ENCODE data around the gene NMNAT3. TPM values are rescaled to one million over a fixed set of nuclear protein-coding genes. Genes with fewer than 3 reads are reported as not detected.
A peak's percentile ranks its signal among the peaks of the same experiment; 100 is the strongest.

NMNAT3 gene
- total RNA-seq, 2 donors from 2014 or later = 4.5 to 4.6 TPM

- intact Hi-C loops (cut with DNase I) = no loop called here
- no peak overlapping the region for H3K27ac ChIP-seq
- H3K9ac ChIP-seq (ENCODE audit: low read depth in 2 of 2, low read length in 2 of 2) = no peak overlapping the region
- no peak for TF ChIP-seq CTCF (IDR thresholded peaks at IDR 0.05)
- H3K4me3 ChIP-seq = no peak overlapping the region
- H3K9me3 ChIP-seq = no peaks in the 10 kb centered on the region
- H3K27me3 ChIP-seq = no peaks in the 10 kb centered on the region
- DNase-seq = no peak
- H3K36me3 ChIP-seq = no peaks in the 10 kb centered on the region
- no peaks in the 10 kb centered on the region for H3K4me1 ChIP-seq
These were observed 9.7 kb upstream of the NMNAT3 start for GRCh38 chr3:139687431-139687830.

GRCh38 chr3:139686624-139687023, 8.9 kb upstream of the NMNAT3 start:
- intact Hi-C loops (cut with DNase I) = no loop called here

DNA sequence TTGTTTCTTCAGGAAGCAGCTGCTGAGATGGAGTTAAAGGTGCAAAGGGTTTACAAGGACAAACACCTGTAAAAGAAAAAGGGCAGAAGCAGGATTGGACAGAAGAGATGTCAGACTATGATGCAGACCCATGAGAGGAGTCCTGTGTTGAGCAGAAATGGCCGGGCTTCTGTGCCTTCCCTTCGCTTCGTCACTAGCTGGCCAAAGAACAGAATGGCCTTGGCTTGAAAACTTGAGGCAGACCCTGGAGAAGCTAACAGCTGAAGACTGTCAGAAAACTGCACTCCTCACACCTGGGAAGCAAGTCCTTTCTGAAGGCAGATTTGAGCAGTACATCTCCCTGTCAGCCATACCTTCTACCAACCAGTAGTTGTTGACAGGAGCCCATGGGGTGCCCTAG, 8.4 kb upstream of the NMNAT3 start:
- no peak overlapping the region for H3K4me3 ChIP-seq
- H3K4me1 ChIP-seq = no peaks in the 10 kb centered on the region
- no peaks in the 10 kb centered on the region for H3K27me3 ChIP-seq
- H3K9ac ChIP-seq (ENCODE audit: low read depth in 2 of 2, low read length in 2 of 2) = no peak overlapping the region
- no peak overlapping the region for H3K27ac ChIP-seq
- H3K9me3 ChIP-seq = no peaks in the 10 kb centered on the region
- intact Hi-C loops (cut with DNase I) = no loop called here
- H3K36me3 ChIP-seq = no peaks in the 10 kb centered on the region
- DNase-seq = no peak
- TF ChIP-seq CTCF (IDR thresholded peaks at IDR 0.05) = no peak

More at GRCh38 chr3:139686624-139687023, 8.9 kb upstream of the NMNAT3 start:
- Histone ChIP-seq H3K9me3 (no peaks in the 10 kb centered on the region), H3K4me3 (no peak overlapping the region), H3K27me3 (no peaks in the 10 kb centered on the region), H3K36me3 (no peaks in the 10 kb centered on the region), H3K27ac (no peak overlapping the region), H3K9ac (ENCODE audit: low read depth in 2 of 2, low read length in 2 of 2) (no peak overlapping the region), H3K4me1 (no peaks in the 10 kb centered on the region)
- TF ChIP-seq CTCF (IDR thresholded peaks at IDR 0.05) = no peak
- no peak for DNase-seq

DNA sequence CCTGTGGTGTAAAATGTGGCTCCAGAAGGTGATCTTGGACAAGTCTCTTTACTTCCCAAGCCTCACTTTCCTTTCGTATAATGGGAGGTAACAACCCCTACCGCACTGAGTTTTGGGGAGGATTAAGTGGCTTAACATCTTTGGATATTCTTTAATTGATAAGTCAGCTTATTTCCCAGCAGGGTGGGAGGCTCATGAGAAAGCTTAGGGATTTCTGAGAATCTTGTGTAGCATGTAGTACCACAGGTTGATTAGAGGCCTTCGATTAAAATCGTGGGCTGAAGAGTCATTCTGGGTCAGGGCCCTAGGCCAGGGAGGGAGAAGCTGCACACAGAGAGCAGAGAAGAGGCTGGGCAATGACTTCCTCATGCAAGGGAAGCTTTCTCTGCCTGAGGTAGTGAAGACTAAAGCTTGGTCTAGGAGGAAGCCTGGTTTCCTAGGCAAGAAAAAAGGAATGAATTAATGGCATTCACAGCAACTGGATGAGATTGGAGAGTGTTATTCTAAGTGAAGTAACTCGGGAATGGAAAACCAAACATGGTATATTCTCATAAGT, 1.5 kb upstream of the NMNAT3 start:
- no peaks in the 10 kb centered on the region for H3K27me3 ChIP-seq
- H3K9me3 ChIP-seq = no peaks in the 10 kb centered on the region
- intact Hi-C loops (cut with DNase I) = no loop called here
- H3K36me3 ChIP-seq = no peaks in the 10 kb centered on the region
- H3K27ac ChIP-seq = no peak overlapping the region
- no peak overlapping the region for H3K9ac ChIP-seq (ENCODE audit: low read depth in 2 of 2, low read length in 2 of 2)
- H3K4me3 ChIP-seq = no peak overlapping the region
- no peaks in the 10 kb centered on the region for H3K4me1 ChIP-seq
- no peak for DNase-seq
- no peak for TF ChIP-seq CTCF (IDR thresholded peaks at IDR 0.05)

- no peak overlapping the region for H3K27ac ChIP-seq
- H3K36me3 ChIP-seq = no peaks in the 10 kb centered on the region
- no peak for DNase-seq
- H3K27me3 ChIP-seq = no peaks in the 10 kb centered on the region
- peak overlapping the region; percentile 89 for H3K4me3 ChIP-seq
- TF ChIP-seq CTCF (IDR thresholded peaks at IDR 0.05) = no peak
- no peaks in the 10 kb centered on the region for H3K9me3 ChIP-seq
- H3K9ac ChIP-seq (ENCODE audit: low read depth in 2 of 2, low read length in 2 of 2) = peak overlapping the region; percentile 81 to 82
- H3K4me1 ChIP-seq = no peaks in the 10 kb centered on the region
- intact Hi-C loops (cut with DNase I) = no loop called here
These were observed 962 bp downstream of the NMNAT3 start for GRCh38 chr3:139676632-139677387.

All from colonic mucosa (tissue), 4 donors.